Gastroesophageal sphincter (tissue), 4 donors: ENCODE measurements around the gene IQSEC3. TPM values are rescaled to one million over a fixed set of nuclear protein-coding genes. Genes with fewer than 3 reads are reported as not detected.
"Not testable (repeated sequence)": the region's sequence is repeated elsewhere in the genome, so short reads cannot be mapped to it uniquely, and the experiment has no call there.

Experiments used
- ATAC-seq: fragments of 150-250 bp; one replicate; pipeline ENCODE4 v1.9.1; 2016; ENCODE audit warnings: mild to moderate bottlenecking, moderate library complexity
- H3K27ac ChIP-seq, 4 donors: fragments of 200-600 bp; sonication (generic) in 3 of 4; 1 replicate in 3 of 4; 2 replicates in 1 of 4; pipeline ENCODE4 v1.5.1; 2016 to 2019
- H3K27me3 ChIP-seq: fragments of 200-600 bp; sonication (generic); one replicate; pipeline ENCODE4 v1.5.1; 2019
- H3K36me3 ChIP-seq, 2 donors: fragments of 200-600 bp; sonication (generic); one replicate each; pipeline ENCODE4 v1.5.1; 2019; ENCODE audit warnings: control low read depth in 1 of 2
- H3K4me1 ChIP-seq, 3 donors: fragments of 200-600 bp; sonication (generic); 1 replicate in 2 of 3; 2 replicates in 1 of 3; pipeline ENCODE4 v1.5.1; 2016 to 2019; ENCODE audit warnings: control low read depth in 2 of 3
- H3K4me3 ChIP-seq, 2 donors: fragments of 200-600 bp; sonication (generic); one replicate each; pipeline ENCODE4 v1.5.1; 2019; ENCODE audit warnings: mild to moderate bottlenecking in 1 of 2, moderate library complexity in 1 of 2
- H3K9me3 ChIP-seq, 3 donors: fragments of 200-600 bp; sonication (generic); one replicate each; pipeline ENCODE4 v1.5.1; 2017 to 2019; ENCODE audit warnings: control low read depth in 2 of 3
- EP300 ChIP-seq: sonication (generic); formaldehyde crosslinking; IDR thresholded peaks from one replicate; pipeline ENCODE4 v1.6.1; 2017; ENCODE audit warnings: antibody characterized with exemption, mild to moderate bottlenecking
- POLR2A ChIP-seq, 2 donors: fragments of 450-650 bp; IDR thresholded peaks; one replicate each; pipeline ENCODE4 v1.6.1; 2017; ENCODE audit warnings: antibody characterized with exemption in 2 of 2, mild to moderate bottlenecking in 2 of 2, moderate library complexity in 1 of 2
- POLR2AphosphoS5 ChIP-seq: sonication (generic); formaldehyde crosslinking; IDR thresholded peaks from one replicate; pipeline ENCODE4 v1.6.1; 2017; ENCODE audit warnings: antibody characterized with exemption
- WGBS, 2 donors: methylation state at CpG; one replicate each; pipeline ENCODE4 v1.1.5; 2018; ENCODE audit warnings: low coverage in 1 of 2; 5-methylcytosine and 5-hydroxymethylcytosine counted together
- total RNA-seq, 4 donors: library from RNA; depleted of rRNA; stranded (reverse); fragments of >200 nt; gene quantifications; one replicate each; pipeline ENCODE4 v1.1.0, GENCODE V29; 2016
- TF ChIP-seq, protein P1 (sequence below), 4 experiments: fragments of 200-600 bp in 2 of 4; fragments of 450-650 bp in 2 of 4; sonication (generic) in 1 of 4; IDR thresholded peaks; one replicate each; pipeline ENCODE4 v1.5.1; 2017 to 2019; ENCODE audit warnings: antibody characterized with exemption in 4 of 4, mild to moderate bottlenecking in 2 of 4, moderate library complexity in 2 of 4

Gene IQSEC3
- total RNA-seq, 4 donors from 2014 or later: 0.07 to 2.4 (median 0.57) TPM

DNA sequence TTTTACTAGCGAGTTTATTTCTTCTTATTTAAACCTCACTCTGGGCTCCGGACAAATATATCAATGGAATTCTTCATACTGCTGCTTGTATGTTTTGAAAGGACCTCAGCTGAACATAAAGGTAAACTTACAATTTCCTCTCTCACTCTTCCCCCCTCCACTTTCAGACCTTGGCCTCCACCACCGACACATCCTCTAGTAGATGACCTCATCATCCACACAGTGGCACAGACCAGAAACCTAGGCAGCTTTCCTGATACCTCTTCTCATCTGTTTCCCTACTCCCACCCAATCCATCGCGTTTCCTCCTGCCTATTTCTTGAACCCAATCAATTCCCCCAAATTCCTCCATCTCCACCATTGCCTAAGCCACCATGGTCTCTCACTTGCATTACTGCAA is 17.4 kb upstream of the IQSEC3 start:
- not testable (repeated sequence) for H3K4me3 ChIP-seq, H3K4me1 ChIP-seq, ATAC-seq, H3K9me3 ChIP-seq, H3K27ac ChIP-seq, H3K36me3 ChIP-seq
- WGBS, 2 donors: 45 to 61% methylated on average over 5 of the region's 5 CpGs
- H3K27me3 ChIP-seq: peaks cover 36% of the 10 kb centered on the region

DNA sequence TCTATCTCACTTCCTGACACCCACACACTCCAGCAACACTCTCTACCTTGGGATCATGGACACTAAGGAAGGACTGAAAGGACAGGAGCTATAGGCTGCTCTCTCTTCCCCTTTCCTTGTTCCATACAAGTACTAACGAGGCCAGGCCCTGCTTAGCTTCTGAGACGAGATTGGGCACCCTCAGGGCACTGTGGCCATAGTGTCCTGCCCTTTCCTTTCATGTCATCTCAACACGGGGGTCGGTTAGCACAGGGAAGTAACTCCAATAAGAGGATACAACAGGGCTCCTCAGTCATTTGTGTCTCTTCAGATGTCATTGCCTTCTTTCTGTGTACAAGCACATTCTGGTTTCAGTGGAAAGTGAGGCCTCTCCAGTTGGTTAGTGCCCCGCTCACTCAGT is 15.5 kb upstream of the IQSEC3 start:
- ATAC-seq, H3K4me1 ChIP-seq, H3K4me3 ChIP-seq, H3K36me3 ChIP-seq, H3K27ac ChIP-seq, H3K9me3 ChIP-seq: not testable (repeated sequence)
- 68 to 77% methylated on average over 4 to 5 of the region's 5 CpGs for WGBS, 2 donors
- peaks cover 52% of the 10 kb centered on the region for H3K27me3 ChIP-seq

DNA sequence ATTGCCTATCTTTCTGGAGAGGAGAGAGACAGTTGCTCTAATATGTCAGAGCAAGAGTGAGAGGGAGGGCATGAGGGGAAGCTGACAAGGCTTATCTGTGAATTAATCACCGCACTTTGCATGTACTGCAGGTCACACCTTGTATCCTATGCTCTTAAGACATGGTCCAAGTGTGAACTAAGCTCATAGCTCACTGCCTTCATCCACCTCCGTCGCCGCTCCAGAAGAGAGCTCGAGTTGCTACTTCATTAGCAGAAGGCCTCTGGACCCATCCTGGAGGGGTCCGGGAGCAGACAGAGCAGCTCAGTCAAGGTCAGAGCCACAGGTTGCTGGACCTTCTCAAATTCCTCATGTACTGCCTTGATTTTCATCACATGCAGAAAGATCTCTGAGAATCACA is 14.6 kb upstream of the IQSEC3 start:
- not testable (repeated sequence) for ATAC-seq, H3K27ac ChIP-seq, H3K4me1 ChIP-seq, H3K36me3 ChIP-seq, H3K4me3 ChIP-seq
- peaks cover 0 to 10% (median 0%) of the 10 kb centered on the region in 3 donors for H3K9me3 ChIP-seq
- WGBS, 2 donors: 60 to 78% methylated on average over 6 of the region's 6 CpGs
- H3K27me3 ChIP-seq: peaks cover 61% of the 10 kb centered on the region

DNA sequence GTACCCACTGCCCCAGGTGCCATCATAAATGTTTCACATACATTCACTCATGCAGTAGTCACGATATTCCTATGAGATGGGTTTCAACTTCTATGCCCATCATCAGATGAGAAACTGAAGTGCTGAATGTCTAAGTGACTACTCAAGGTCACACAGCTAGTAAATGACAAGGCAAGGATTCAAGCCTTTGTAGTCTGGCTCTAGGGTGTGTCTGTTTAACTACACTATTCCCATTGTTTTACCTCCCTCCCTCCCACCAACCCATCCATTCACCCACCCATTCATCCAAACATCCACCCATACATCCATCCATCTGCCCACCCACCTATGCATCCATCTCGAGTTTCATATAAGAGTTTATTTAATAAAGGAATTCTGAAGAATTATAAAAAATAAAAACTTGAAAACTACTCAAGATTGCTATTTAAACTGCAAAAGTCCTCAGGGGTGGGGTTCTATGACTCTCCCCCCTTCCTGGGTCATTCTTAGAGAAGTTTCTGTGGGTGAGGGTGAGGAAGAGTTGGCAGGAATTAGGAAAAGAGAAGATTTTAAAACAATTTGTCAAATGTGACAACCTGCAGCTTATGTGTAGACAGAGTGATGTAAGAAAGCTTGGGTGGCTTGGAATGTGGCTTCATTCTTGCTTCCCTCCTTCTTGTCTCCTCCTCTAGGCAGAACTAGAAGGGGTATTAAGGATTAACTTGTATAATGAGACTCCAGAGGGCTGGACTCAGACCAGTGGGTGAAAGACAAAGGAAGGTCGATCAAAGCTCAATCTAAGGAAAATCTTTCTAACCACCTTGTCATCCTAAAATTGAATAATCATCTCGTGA is 13.4 kb upstream of the IQSEC3 start:
- H3K27ac ChIP-seq, H3K4me3 ChIP-seq, H3K36me3 ChIP-seq, ATAC-seq, H3K4me1 ChIP-seq: not testable (repeated sequence)
- 35 to 62% methylated on average over 3 to 4 of the region's 4 CpGs for WGBS, 2 donors
- Histone ChIP-seq H3K27me3 (peaks cover 70% of the 10 kb centered on the region), H3K9me3 (peaks cover 0 to 14% (median 0%) of the 10 kb centered on the region in 3 donors)

DNA sequence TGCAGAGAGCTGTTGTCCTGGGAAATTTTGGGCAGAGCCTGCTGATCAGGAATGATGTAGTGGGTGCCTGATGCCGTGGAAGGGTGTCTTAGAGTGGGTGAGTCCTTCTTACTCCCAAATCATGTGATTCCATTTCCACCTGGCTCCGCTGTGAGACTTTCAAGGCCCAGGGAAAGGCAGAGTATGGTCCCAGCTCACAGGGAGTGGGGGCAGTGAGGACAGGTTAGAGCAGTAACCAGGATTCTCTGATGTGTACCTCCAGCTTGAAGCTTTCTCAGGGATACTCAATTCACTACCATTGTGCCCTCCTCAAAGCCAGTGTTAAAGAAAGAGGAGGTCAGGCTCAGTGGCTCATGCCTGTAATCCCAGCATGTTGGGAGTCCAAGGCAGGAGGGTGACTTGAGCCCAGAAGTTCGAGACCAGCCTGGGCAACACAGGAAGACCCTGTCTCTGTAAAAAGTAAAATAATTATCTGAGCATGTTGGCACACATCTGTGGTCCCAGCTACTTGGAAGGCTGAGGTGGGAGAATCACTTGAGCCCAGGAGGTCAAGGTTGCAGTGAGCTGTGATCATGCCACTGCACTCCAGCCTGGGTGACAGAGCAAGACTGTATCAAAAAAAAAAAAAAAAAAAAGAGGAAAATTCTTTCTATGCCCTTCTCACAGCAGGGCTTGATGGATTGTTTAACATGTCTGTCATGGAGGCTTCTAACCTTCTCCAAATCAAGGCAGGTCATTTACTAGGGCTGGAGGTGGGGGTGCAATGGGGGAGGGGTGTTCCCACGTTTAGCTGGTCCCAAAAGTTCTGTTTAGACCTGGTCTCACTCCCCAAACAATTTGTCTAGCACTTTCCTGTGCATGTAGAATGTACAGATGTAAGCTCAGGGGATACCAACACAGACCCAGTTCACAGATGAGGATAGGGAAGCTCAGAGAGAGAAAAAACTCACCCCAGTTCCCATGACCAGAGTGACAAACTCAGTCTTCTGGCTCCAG is 12.5 kb upstream of the IQSEC3 start:
- H3K4me1 ChIP-seq: no peaks in the 10 kb centered on the region
- peaks cover 0 to 23% (median 0%) of the 10 kb centered on the region in 3 donors for H3K9me3 ChIP-seq
- no peak for ATAC-seq
- H3K27me3 ChIP-seq: peaks cover 75% of the 10 kb centered on the region
- WGBS, 2 donors: 32 to 43% methylated on average over 4 of the region's 4 CpGs
- no peaks in the 10 kb centered on the region for H3K36me3 ChIP-seq
- TF ChIP-seq EP300: no peak
- no peak overlapping the region for H3K27ac ChIP-seq
- H3K4me3 ChIP-seq: no peak overlapping the region

DNA sequence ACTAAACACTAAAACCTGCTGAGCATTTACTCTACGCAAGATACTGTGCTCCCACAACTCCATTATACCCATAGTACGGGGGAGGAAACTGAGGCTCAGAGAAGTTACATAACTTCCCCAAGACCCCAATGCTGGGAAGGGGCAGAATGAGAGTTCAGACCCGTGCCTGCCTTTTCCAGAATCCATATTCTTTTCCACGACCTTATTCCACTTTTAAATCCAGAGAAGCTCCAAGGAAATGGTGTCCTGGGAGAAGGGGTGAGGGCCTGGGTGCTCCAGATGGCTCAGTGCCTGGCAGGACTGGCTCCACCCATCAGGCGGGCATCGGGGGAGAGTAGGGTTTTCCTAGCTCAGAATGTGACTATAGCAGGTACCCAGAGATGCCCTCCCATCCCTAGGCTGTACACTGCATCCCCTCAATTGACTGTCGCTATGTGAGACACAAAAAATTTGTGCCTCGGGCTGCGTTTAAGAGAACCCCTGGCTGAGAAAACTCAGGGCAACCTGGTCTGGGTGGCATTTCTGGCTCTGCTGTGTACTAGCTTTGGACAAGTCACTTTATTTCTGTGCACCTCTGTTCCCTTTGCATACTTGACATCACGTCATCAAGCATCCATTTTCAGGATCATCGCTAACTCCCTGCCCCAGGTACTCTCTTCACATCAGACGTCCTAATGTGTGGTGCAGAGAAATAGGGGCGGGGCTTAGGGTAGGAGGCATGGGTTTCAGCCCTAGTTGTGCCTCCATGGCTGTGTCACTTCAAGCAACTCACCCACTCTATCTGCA is 11.6 kb upstream of the IQSEC3 start:
- H3K27me3 ChIP-seq: peaks cover 69% of the 10 kb centered on the region
- no peak for ATAC-seq
- H3K36me3 ChIP-seq: no peaks in the 10 kb centered on the region
- no peak overlapping the region for H3K27ac ChIP-seq
- no peak overlapping the region for H3K4me3 ChIP-seq
- 58 to 59% methylated on average over 13 of the region's 13 CpGs for WGBS, 2 donors
- H3K9me3 ChIP-seq: peaks cover 0 to 24% (median 0%) of the 10 kb centered on the region in 3 donors
- TF ChIP-seq EP300: no peak
- no peak for TF ChIP-seq POLR2AphosphoS5
- TF ChIP-seq, protein P1, sequence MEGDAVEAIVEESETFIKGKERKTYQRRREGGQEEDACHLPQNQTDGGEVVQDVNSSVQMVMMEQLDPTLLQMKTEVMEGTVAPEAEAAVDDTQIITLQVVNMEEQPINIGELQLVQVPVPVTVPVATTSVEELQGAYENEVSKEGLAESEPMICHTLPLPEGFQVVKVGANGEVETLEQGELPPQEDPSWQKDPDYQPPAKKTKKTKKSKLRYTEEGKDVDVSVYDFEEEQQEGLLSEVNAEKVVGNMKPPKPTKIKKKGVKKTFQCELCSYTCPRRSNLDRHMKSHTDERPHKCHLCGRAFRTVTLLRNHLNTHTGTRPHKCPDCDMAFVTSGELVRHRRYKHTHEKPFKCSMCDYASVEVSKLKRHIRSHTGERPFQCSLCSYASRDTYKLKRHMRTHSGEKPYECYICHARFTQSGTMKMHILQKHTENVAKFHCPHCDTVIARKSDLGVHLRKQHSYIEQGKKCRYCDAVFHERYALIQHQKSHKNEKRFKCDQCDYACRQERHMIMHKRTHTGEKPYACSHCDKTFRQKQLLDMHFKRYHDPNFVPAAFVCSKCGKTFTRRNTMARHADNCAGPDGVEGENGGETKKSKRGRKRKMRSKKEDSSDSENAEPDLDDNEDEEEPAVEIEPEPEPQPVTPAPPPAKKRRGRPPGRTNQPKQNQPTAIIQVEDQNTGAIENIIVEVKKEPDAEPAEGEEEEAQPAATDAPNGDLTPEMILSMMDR (IDR thresholded peaks at IDR 0.05): no peak
- TF ChIP-seq POLR2A (IDR thresholded peaks at IDR 0.05): no peak
- H3K4me1 ChIP-seq: no peaks in the 10 kb centered on the region

DNA sequence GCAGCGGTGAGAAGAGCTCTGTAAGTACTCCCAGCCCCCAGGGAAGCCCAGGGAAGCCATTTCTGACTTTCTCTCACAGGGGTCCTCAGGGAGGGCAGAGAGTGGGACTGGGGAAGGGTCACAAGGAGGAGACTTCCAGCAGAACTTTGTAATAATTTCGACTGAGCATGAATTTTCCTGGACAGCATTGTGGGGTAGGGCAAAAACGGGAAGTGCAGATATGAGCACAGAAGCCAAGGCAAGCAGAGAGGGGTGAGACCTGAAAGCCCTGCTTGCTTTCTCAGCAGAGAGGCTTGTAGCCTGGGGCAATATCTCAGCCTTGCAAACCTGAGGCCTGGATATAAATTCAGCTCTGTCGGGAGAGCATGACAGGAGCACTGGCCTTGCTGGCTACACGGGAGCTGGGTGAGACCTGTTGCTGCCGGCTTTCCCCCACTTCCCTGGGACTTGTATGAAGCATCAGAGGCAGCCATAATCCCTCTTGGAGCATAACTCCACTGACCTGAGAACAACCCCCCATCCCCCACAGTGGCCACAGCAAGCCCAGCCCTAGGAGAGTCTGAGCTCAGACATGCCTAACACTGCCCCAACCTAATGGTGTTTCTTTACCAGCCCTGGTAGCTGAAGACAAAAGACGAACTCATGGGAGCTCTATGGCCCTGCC is 9.8 kb upstream of the IQSEC3 start:
- H3K4me3 ChIP-seq: no peak overlapping the region
- 62 to 63% methylated on average over 5 to 7 of the region's 7 CpGs for WGBS, 2 donors
- H3K27ac ChIP-seq: no peak overlapping the region
- H3K36me3 ChIP-seq: no peaks in the 10 kb centered on the region
- peaks cover 0 to 27% (median 0%) of the 10 kb centered on the region in 3 donors for H3K9me3 ChIP-seq
- TF ChIP-seq POLR2AphosphoS5 (no peak), POLR2A (IDR thresholded peaks at IDR 0.05) (no peak), EP300 (no peak)
- TF ChIP-seq, protein P1 (IDR thresholded peaks at IDR 0.05): no peak
- peak; percentile 24 for ATAC-seq
- H3K4me1 ChIP-seq: no peaks in the 10 kb centered on the region
- H3K27me3 ChIP-seq: peaks cover 70% of the 10 kb centered on the region
